Endothelial cell of umbilical vein (primary cell): ENCODE data around the gene FXR1. TPM values are rescaled to one million over a fixed set of nuclear protein-coding genes. Genes with fewer than 3 reads are reported as not detected.

Experiments
- BruUV-seq: library from RNA; stranded (reverse); fragments of 400-500 nt; replicated peaks from 2 replicates; lab custom pipeline; 2021; lab: Mats Ljungman, UMichigan
- CTCF ChIA-PET: fragments of 300-600, 350-600 bp; sonication (Branson Sonifier 250); formaldehyde crosslinking; loops from one replicate; lab custom pipeline; 2021; ENCODE audit warnings: antibody characterized with exemption, inconsistent platforms; lab: Charles Lee
- POLR2A ChIA-PET: fragments of 300-600, 350-600 bp; sonication (Branson Sonifier 250); formaldehyde crosslinking; loops from one replicate; lab custom pipeline; 2021; ENCODE audit warnings: antibody characterized with exemption, inconsistent platforms; lab: Charles Lee
- DNase-seq: peaks from one replicate; pipeline ENCODE4 v3.0.0-alpha.2; 2011; ENCODE audit warnings: low read depth, low spot score
- FAIRE-seq: peaks from 2 replicates; lab custom pipeline; 2011; peaks lifted over from hg19 to GRCh38; lab: Jason Lieb, UNC
- H2AFZ ChIP-seq: 2 replicates; pipeline ENCODE4 v1.6.0; 2012; ENCODE audit warnings: low read depth, low read length, control low read depth, inconsistent platforms
- H3K27ac ChIP-seq: 2 replicates; pipeline ENCODE4 v1.5.1; 2011; ENCODE audit warnings: low read depth, mild to moderate bottlenecking, control low read depth, low read length, moderate library complexity; ENCODE audit not compliant: insufficient read depth
- H3K27me3 ChIP-seq, 2 experiments: 2 replicates each; pipeline versions ENCODE4 v1.6.0 to v1.6.1; 2011; ENCODE audit warnings: low read length in 2 of 2, mixed read lengths in 1 of 2; ENCODE audit not compliant: control insufficient read depth in 2 of 2, insufficient read depth in 2 of 2
- H3K36me3 ChIP-seq, 2 experiments: 2 replicates in 1 of 2; 3 replicates in 1 of 2; pipeline ENCODE4 v1.5.1; 2011; ENCODE audit warnings: low read length in 2 of 2, mild to moderate bottlenecking in 1 of 2, moderate library complexity in 1 of 2; ENCODE audit not compliant: control insufficient read depth in 2 of 2, insufficient read depth in 2 of 2; ENCODE audit errors: extremely low read depth in 1 of 2
- H3K4me1 ChIP-seq: 3 replicates; pipeline ENCODE4 v1.5.1; 2011; ENCODE audit warnings: mild to moderate bottlenecking, low read length; ENCODE audit not compliant: control insufficient read depth, insufficient read depth; ENCODE audit errors: extremely low read depth
- H3K4me2 ChIP-seq: 2 replicates; pipeline ENCODE4 v1.6.1; 2011; ENCODE audit warnings: low read length, control low read depth, mixed read lengths; ENCODE audit not compliant: insufficient read depth
- H3K4me3 ChIP-seq, 3 experiments: fragments of 200-600 bp in 1 of 3; sonication (generic), shearing (Covaris generic) in 1 of 3; replicated peaks in 1 of 3; 2 replicates each; pipeline ENCODE4 v1.5.1; 2011 to 2016; ENCODE audit warnings: control low read depth in 3 of 3, low read length in 3 of 3, mild to moderate bottlenecking in 2 of 3, inconsistent platforms in 1 of 3, low read depth in 1 of 3, moderate library complexity in 1 of 3; ENCODE audit not compliant: insufficient read depth in 1 of 3
- H3K79me2 ChIP-seq: 2 replicates; pipeline ENCODE4 v1.6.0; 2012; ENCODE audit warnings: low read length, inconsistent platforms; ENCODE audit not compliant: control insufficient read depth, insufficient read depth
- H3K9ac ChIP-seq: replicated peaks from 2 replicates; pipeline ENCODE3; 2011; ENCODE audit warnings: low read length, control low read depth; ENCODE audit not compliant: insufficient read depth; ENCODE audit errors: extremely low read depth
- H3K9me1 ChIP-seq: replicated peaks from 3 replicates; pipeline ENCODE4 v1.6.0; 2011; ENCODE audit warnings: mild to moderate bottlenecking, low read length; ENCODE audit not compliant: control insufficient read depth, insufficient read depth; ENCODE audit errors: extremely low read depth
- H3K9me3 ChIP-seq: replicated peaks from 2 replicates; pipeline ENCODE4 v1.5.1; 2012; ENCODE audit warnings: low read length, inconsistent platforms; ENCODE audit not compliant: control insufficient read depth, insufficient read depth
- H4K20me1 ChIP-seq: replicated peaks from 2 replicates; pipeline ENCODE3; 2011; ENCODE audit warnings: mild to moderate bottlenecking, low read length; ENCODE audit not compliant: control insufficient read depth, insufficient read depth; ENCODE audit errors: extremely low read depth
- CTCF ChIP-seq, 2 donors: IDR thresholded peaks; 1 replicate in 1 of 2; 2 replicates in 1 of 2; pipeline ENCODE4 v1.5.1; 2011; ENCODE audit warnings: low read length in 2 of 2, mild to moderate bottlenecking in 2 of 2, moderate library complexity in 2 of 2, control low read depth in 1 of 2, inconsistent platforms in 1 of 2, low read depth in 1 of 2; ENCODE audit not compliant: insufficient read depth in 1 of 2; ENCODE audit errors: extremely low read depth in 1 of 2
- EZH2 ChIP-seq: IDR thresholded peaks from 2 replicates; pipeline ENCODE4 v1.6.1; 2012; ENCODE audit warnings: borderline replicate concordance, low read depth, mild to moderate bottlenecking, moderate library complexity, low read length, inconsistent platforms; ENCODE audit not compliant: severe bottlenecking
- FOS ChIP-seq: IDR thresholded peaks from 2 replicates; pipeline ENCODE4 v1.6.1; 2011; ENCODE audit warnings: mild to moderate bottlenecking, low read length, moderate library complexity, borderline replicate concordance; ENCODE audit not compliant: insufficient read depth
- GATA2 ChIP-seq: IDR thresholded peaks from 2 replicates; pipeline ENCODE4 v1.7.0; 2011; ENCODE audit warnings: low read depth, mild to moderate bottlenecking, moderate library complexity, mixed read lengths, low read length; ENCODE audit not compliant: insufficient read length, insufficient read depth
- JUN ChIP-seq: IDR thresholded peaks from 2 replicates; pipeline ENCODE4 v1.6.1; 2011; ENCODE audit warnings: borderline replicate concordance, low read depth; ENCODE audit not compliant: insufficient read length, insufficient read depth
- MAX ChIP-seq: IDR thresholded peaks from 2 replicates; pipeline ENCODE4 v1.6.1; 2011; ENCODE audit not compliant: insufficient read depth, insufficient read length
- MYC ChIP-seq: IDR thresholded peaks from one replicate; pipeline ENCODE4 v1.6.1; 2011; ENCODE audit warnings: mild to moderate bottlenecking, low read depth, low read length
- POLR2A ChIP-seq: IDR thresholded peaks from 2 replicates; pipeline ENCODE4 v1.6.1; 2012; ENCODE audit warnings: low read depth, mild to moderate bottlenecking, control low read depth, low read length
- POLR2AphosphoS5 ChIP-seq: IDR thresholded peaks from 2 replicates; pipeline ENCODE4 v1.6.1; 2012; ENCODE audit warnings: low read depth, mild to moderate bottlenecking, control low read depth, low read length, moderate library complexity; ENCODE audit not compliant: insufficient read depth
- dilution Hi-C: fragments of 300-500 bp; cut with MboI; formaldehyde crosslinking; loops from one replicate; pipeline ENCODE4 v1.15.0; 2019; ENCODE audit warnings: low sequenced_read_pairs; ENCODE audit not compliant: extremely low pct_ligation_motif_present
- intact Hi-C: fragments of 100-400 bp; cut with micrococcal nuclease; formaldehyde crosslinking; loops from one replicate; pipeline ENCODE4 v1.10.0; 2022
- polyA plus RNA-seq, 4 experiments: library from polyadenylated mRNA; depleted of rRNA in 3 of 4; stranded (reverse) in 3 of 4; unstranded in 1 of 4; fragments of >200 nt; gene quantifications; 2 replicates each; pipeline versions ENCODE4 v1.2.1 to v1.2.3, GENCODE V29; 2011 to 2012; ENCODE audit warnings: missing spikeins in 1 of 4
- total RNA-seq: library from RNA; stranded (reverse); gene quantifications from 2 replicates; pipeline ENCODE4 v1.2.3, GENCODE V29; 2021

Gene FXR1
- total and polyA plus RNA-seq, 2 donors (not counting 3 experiments of a cell fraction or from before 2014, with no cell fraction given), result 87.3 to 186 TPM

DNA sequence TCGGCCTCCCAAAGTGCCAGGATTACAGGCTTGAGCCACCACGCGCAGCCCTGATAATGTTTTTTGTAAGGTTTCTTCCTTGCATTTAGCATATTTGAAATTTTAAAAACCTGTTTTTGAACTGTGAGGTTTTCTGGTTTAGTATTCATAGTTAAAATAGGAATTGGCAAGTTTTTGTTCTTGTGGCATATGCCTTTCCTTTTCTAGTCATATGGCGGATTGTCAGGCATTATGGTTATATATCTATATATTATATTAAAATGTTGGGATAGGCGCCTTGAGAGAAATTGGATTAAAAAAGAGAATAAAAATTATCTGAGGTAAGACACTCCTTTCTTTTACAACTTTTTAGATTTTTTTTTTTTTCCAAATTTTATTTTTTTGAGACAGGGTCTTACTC is 28.4 kb downstream of the FXR1 start:
- BruUV-seq, result no TSS peak
- H2AFZ ChIP-seq, result no peak overlapping the region
- POLR2A ChIA-PET, result no interaction called here
- CTCF ChIA-PET, result interaction anchor here (0.6 kb wide), 1 partner anchor 28 kb away, joined by 3 read pairs; the partner anchor contains the start of gene FXR1
- H3K4me2 ChIP-seq, result no peak overlapping the region
- intact Hi-C loops (no loop called here), dilution Hi-C loops (no loop called here)
- no peak overlapping the region for H3K9ac ChIP-seq
- H4K20me1 ChIP-seq, result peaks cover 7% of the 10 kb centered on the region
- TF ChIP-seq POLR2AphosphoS5 (no peak), POLR2A (no peak), JUN (no peak), GATA2 (no peak), MAX (no peak), EZH2 (no peak)
- H3K27ac ChIP-seq, result no peak overlapping the region
- H3K9me3 ChIP-seq, result no peaks in the 10 kb centered on the region
- peaks cover 3 to 5% of the 10 kb centered on the region in 2 experiments for H3K36me3 ChIP-seq
- H3K9me1 ChIP-seq, result no peaks in the 10 kb centered on the region
- FAIRE-seq (no peak), DNase-seq (no peak)
- H3K27me3 ChIP-seq, result no peaks in the 10 kb centered on the region
- H3K4me1 ChIP-seq, result no peaks in the 10 kb centered on the region
- H3K79me2 ChIP-seq, result peaks cover 83% of the 10 kb centered on the region
- no peak overlapping the region for H3K4me3 ChIP-seq

- POLR2A ChIA-PET, result no interaction called here
- peaks cover 2% of the 10 kb centered on the region for H3K9me1 ChIP-seq
- no peaks in the 10 kb centered on the region for H3K4me1 ChIP-seq
- no peak overlapping the region for H3K4me2 ChIP-seq
- peaks cover 8 to 11% of the 10 kb centered on the region in 2 experiments for H3K36me3 ChIP-seq
- H3K27ac ChIP-seq, result no peak overlapping the region
- dilution Hi-C loops (no loop called here), intact Hi-C loops (no loop called here)
- CTCF ChIA-PET, result interaction anchor here (0.9 kb wide), 1 partner anchor 14 kb away, joined by 3 read pairs; no protein-coding TSS in a partner anchor
- no peak for DNase-seq
- H3K9me3 ChIP-seq, result no peaks in the 10 kb centered on the region
- FAIRE-seq, result no peak
- no TSS peak for BruUV-seq
- no peak overlapping the region for H3K9ac ChIP-seq
- H3K4me3 ChIP-seq, result no peak overlapping the region
- no peak for TF ChIP-seq MYC
- TF ChIP-seq POLR2A, result no peak
- no peak for TF ChIP-seq FOS
- TF ChIP-seq EZH2, result no peak
- TF ChIP-seq MAX, result no peak
- TF ChIP-seq POLR2AphosphoS5, result no peak
- TF ChIP-seq GATA2, result no peak
- TF ChIP-seq JUN, result no peak
- TF ChIP-seq CTCF (IDR thresholded peaks at IDR 0.05; ENCODE audit: extremely low read depth in 1 of 2, insufficient read depth in 1 of 2, low read depth in 1 of 2, low read length in 2 of 2), result no peak
- no peak overlapping the region for H2AFZ ChIP-seq
- H4K20me1 ChIP-seq, result peaks cover 9% of the 10 kb centered on the region
- H3K79me2 ChIP-seq, result peaks cover 52% of the 10 kb centered on the region
- H3K27me3 ChIP-seq, result no peaks in the 10 kb centered on the region
These were observed 35.4 kb downstream of the FXR1 start for GRCh38 chr3:180947761-180948390.
